HCT116 (cell line): Measurements from ENCODE around the gene CCDC120. TPM values are rescaled to one million over a fixed set of nuclear protein-coding genes. Genes with fewer than 3 reads are reported as not detected.

ENCODE experiments used
- ATAC-seq: fragments of 200-7000 bp; cut with Tn5 transposase; 2 replicates; pipeline ENCODE4 v1.9.1; 2020; ENCODE audit warnings: mild to moderate bottlenecking, moderate library complexity
- Bru-seq: library from RNA; stranded (reverse); fragments of 400-500 nt; gene quantifications from one replicate; lab custom pipeline; 2021; lab: Mats Ljungman, UMichigan
- BruChase-seq, 2 experiments: library from RNA; stranded (reverse); fragments of 400-500 nt; gene quantifications; one replicate each; lab custom pipeline; 2021; lab: Mats Ljungman, UMichigan
- BruUV-seq: library from RNA; stranded (reverse); fragments of 400-500 nt; replicated peaks from 2 replicates; lab custom pipeline; 2021; lab: Mats Ljungman, UMichigan
- CTCF ChIA-PET: fragments of 300-600 bp; sonication (Branson Sonifier 250); formaldehyde crosslinking; loops from one replicate; lab custom pipeline; 2021; ENCODE audit warnings: antibody characterized with exemption; lab: Charles Lee
- POLR2A ChIA-PET: fragments of 300-600, 350-600 bp; sonication (Branson Sonifier 250); formaldehyde crosslinking; loops from one replicate; lab custom pipeline; 2021; ENCODE audit warnings: antibody characterized with exemption; lab: Charles Lee
- RAD21 ChIA-PET, 2 experiments: fragments of 300-600 bp; sonication (Branson Sonifier 250); formaldehyde crosslinking; loops; one replicate each; lab custom pipeline; 2023; ENCODE audit warnings: low total read pairs in 2 of 2; ENCODE audit not compliant: uncharacterized antibody in 2 of 2, unreplicated experiment in 2 of 2, low non-redundant PET in 1 of 2; lab: Charles Lee
- DNase-seq: peaks from one replicate; pipeline ENCODE4 v3.0.0-alpha.2; 2010; ENCODE audit warnings: low read depth, low spot score
- H2AFZ ChIP-seq: fragments of 200-600 bp; shearing (Covaris generic), sonication (generic); 2 replicates; pipeline ENCODE4 v1.6.1; 2017; ENCODE audit warnings: low read depth, mixed run types, mixed read lengths, antibody characterized with exemption, low read length; ENCODE audit not compliant: poor library complexity, severe bottlenecking
- H3K27ac ChIP-seq: 2 replicates; pipeline ENCODE4 v1.5.1; 2012; ENCODE audit warnings: low read depth, low read length
- H3K27me3 ChIP-seq: fragments of 200-600 bp; sonication (generic); 2 replicates; pipeline ENCODE4 v1.6.1; 2016; ENCODE audit warnings: mixed run types, low read length, mixed read lengths; ENCODE audit not compliant: insufficient read depth
- H3K36me3 ChIP-seq, 2 experiments: fragments of 200-500 bp in 1 of 2; fragments of 200-600 bp in 1 of 2; sonication (Bioruptor generic) in 1 of 2; sonication (generic) in 1 of 2; 2 replicates each; pipeline versions ENCODE4 v1.5.1 to v1.6.1; 2014 to 2016; ENCODE audit warnings: low read length in 2 of 2, inconsistent platforms in 1 of 2, mixed read lengths in 1 of 2, mixed run types in 1 of 2; ENCODE audit not compliant: insufficient read depth in 2 of 2, control insufficient read depth in 1 of 2
- H3K4me1 ChIP-seq, 2 experiments: fragments of 200-600 bp in 1 of 2; sonication (generic) in 1 of 2; 2 replicates each; pipeline versions ENCODE4 v1.5.1 to v1.6.1; 2012 to 2017; ENCODE audit warnings: low read length in 2 of 2, inconsistent platforms in 1 of 2, mild to moderate bottlenecking in 1 of 2, mixed read lengths in 1 of 2, mixed run types in 1 of 2, moderate library complexity in 1 of 2; ENCODE audit not compliant: insufficient read depth in 2 of 2, control insufficient read depth in 1 of 2
- H3K4me2 ChIP-seq: fragments of 200-600 bp; sonication (generic); 2 replicates; pipeline ENCODE4 v1.6.1; 2017; ENCODE audit warnings: mixed run types, low read length, mixed read lengths
- H3K4me3 ChIP-seq, 2 experiments: fragments of 200-600 bp in 1 of 2; sonication (generic) in 1 of 2; replicated peaks in 1 of 2; 2 replicates each; pipeline ENCODE4 v1.5.1; 2011 to 2016; ENCODE audit warnings: low read length in 2 of 2, control low read depth in 1 of 2, low read depth in 1 of 2, mild to moderate bottlenecking in 1 of 2, mixed read lengths in 1 of 2, mixed run types in 1 of 2
- H3K79me2 ChIP-seq: fragments of 200-600 bp; sonication (generic); 2 replicates; pipeline ENCODE4 v1.6.1; 2017; ENCODE audit warnings: mild to moderate bottlenecking, mixed run types, low read length, moderate library complexity, mixed read lengths; ENCODE audit not compliant: insufficient read depth
- H3K9ac ChIP-seq: fragments of 200-600 bp; sonication (generic); 2 replicates; pipeline ENCODE4 v1.6.1; 2016; ENCODE audit warnings: low read length, mixed read lengths
- H3K9me2 ChIP-seq: fragments of 200-600 bp; sonication (generic), shearing (Covaris generic); 2 replicates; pipeline ENCODE4 v1.6.1; 2017; ENCODE audit warnings: mixed run types, mild to moderate bottlenecking, moderate library complexity; ENCODE audit not compliant: insufficient read depth
- H3K9me3 ChIP-seq, 2 experiments: fragments of 200-500 bp in 1 of 2; fragments of 200-600 bp in 1 of 2; sonication (Bioruptor generic) in 1 of 2; sonication (generic) in 1 of 2; 2 replicates each; pipeline ENCODE4 v1.6.1; 2014 to 2017; ENCODE audit warnings: low read length in 2 of 2, mixed read lengths in 2 of 2, inconsistent platforms in 1 of 2, low read depth in 1 of 2, mild to moderate bottlenecking in 1 of 2, mixed run types in 1 of 2, moderate library complexity in 1 of 2; ENCODE audit not compliant: control insufficient read depth in 1 of 2, insufficient read depth in 1 of 2
- H4K20me1 ChIP-seq: fragments of 200-600 bp; sonication (generic), shearing (Covaris generic); 2 replicates; pipeline ENCODE4 v1.6.1; 2017; ENCODE audit warnings: mixed run types, mild to moderate bottlenecking, moderate library complexity; ENCODE audit not compliant: insufficient read depth
- ATF3 ChIP-seq: IDR thresholded peaks from 2 replicates; pipeline ENCODE4 v1.6.1; 2012
- MAX ChIP-seq: IDR thresholded peaks from 2 replicates; pipeline ENCODE4 v1.6.1; 2012
- POLR2AphosphoS5 ChIP-seq: IDR thresholded peaks from 2 replicates; pipeline ENCODE4 v1.6.1; 2011; ENCODE audit warnings: mild to moderate bottlenecking, low read depth, low read length, moderate library complexity
- ZFX ChIP-seq: fragments of 450-650 bp; IDR thresholded peaks from 2 replicates; pipeline ENCODE4 v1.6.1; 2017
- intact Hi-C: fragments of 100-400 bp; cut with micrococcal nuclease; formaldehyde crosslinking; loops from 2 replicates; pipeline ENCODE4 v1.10.0; 2022
- long read RNA-seq: library from polyadenylated mRNA; unstranded; transcript quantifications from one replicate; pipeline ENCODE4 v2.0.0, GENCODE V29; 2021; ENCODE audit not compliant: unreplicated experiment
- polyA plus RNA-seq: library from polyadenylated mRNA; unstranded; fragments of >200 nt; gene quantifications from 2 replicates; pipeline ENCODE4 v1.2.1, GENCODE V29; 2012; ENCODE audit warnings: missing spikeins
- total RNA-seq: library from RNA; stranded (reverse); gene quantifications from one replicate; pipeline ENCODE4 v1.2.1, GENCODE V29; 2021; ENCODE audit not compliant: unreplicated experiment

Gene CCDC120
- total RNA-seq = 13.5 TPM
- 8.9 and 9.0 TPM in 2 replicates for polyA plus RNA-seq
- percentile 49 among the genes with signal in this experiment for Bru-seq, nascent RNA
- BruChase-seq, experiment 1, labeled RNA remaining after a 6-hour chase = percentile 73 among the genes with signal in this experiment
- BruChase-seq, experiment 2, labeled RNA remaining after a 2-hour chase = percentile 59 among the genes with signal in this experiment
- long read RNA-seq, partial matches to known transcripts = 0 of 6 reads
- long read RNA-seq, other reads (novel, unspliced or antisense) = 2 of 6 reads

GRCh38 chrX:49058794-49059193, at the start of gene CCDC120:
Gene CCDC120, plus strand, starts transcription at chrX:49058999. Its CDS starts 3,043 bp downstream, at chrX:49062042.
- ChIA-PET RAD21 (no interaction called here), CTCF (no interaction called here), POLR2A (no interaction called here)
- Histone ChIP-seq H3K4me3 (peak within 1 kb of the TSS; percentile 72 to 78), H3K4me2 (peak within 1 kb of the TSS; percentile 84), H4K20me1 (no peaks in the 10 kb centered on the region), H3K27ac (peak within 1 kb of the TSS; percentile 76), H3K9me2 (no peaks in the 10 kb centered on the region), H3K36me3 (no peaks in the 10 kb centered on the region), H3K79me2 (no peaks in the 10 kb centered on the region), H3K9me3 (no peaks in the 10 kb centered on the region), H3K9ac (peak within 1 kb of the TSS; percentile 68), H3K27me3 (no peaks in the 10 kb centered on the region), H3K4me1 (peaks cover 2 to 12% of the 10 kb centered on the region in 2 experiments; a peak in 3 of 4 replicates), H2AFZ (no peak within 1 kb of the TSS)
- intact Hi-C loops = no loop called here
- DNase-seq (no peak), ATAC-seq (peak; percentile 91)
- no TSS peak for BruUV-seq
- TF ChIP-seq POLR2AphosphoS5 (peak; percentile 81), ZFX (peak; percentile 31; the same call in 1 of the 2 replicates), ATF3 (no peak)

- no peaks in the 10 kb centered on the region for H3K36me3 ChIP-seq
- intact Hi-C loops = no loop called here
- no peak overlapping the region for H2AFZ ChIP-seq
- no peak overlapping the region for H3K27ac ChIP-seq
- ChIA-PET POLR2A (no interaction called here), RAD21 (no interaction called here)
- H3K9ac ChIP-seq = no peak overlapping the region
- no peak for DNase-seq
- H3K9me2 ChIP-seq = no peaks in the 10 kb centered on the region
- H3K4me3 ChIP-seq = no peak overlapping the region
- no peaks in the 10 kb centered on the region for H4K20me1 ChIP-seq
- H3K4me2 ChIP-seq = no peak overlapping the region
- H3K4me1 ChIP-seq = no peaks in the 10 kb centered on the region
- H3K79me2 ChIP-seq = no peaks in the 10 kb centered on the region
- no peak for ATAC-seq
- no peak for TF ChIP-seq MAX
- TF ChIP-seq, all 23 proteins: peak for 0
- H3K9me3 ChIP-seq = no peaks in the 10 kb centered on the region
- no peaks in the 10 kb centered on the region for H3K27me3 ChIP-seq
- CTCF ChIA-PET = no interaction called here
- BruUV-seq = no TSS peak
Observed at GRCh38 chrX:49019050-49019449, 39.7 kb upstream of the CCDC120 start.
